HepG2 (cell line): ENCODE results near the gene LCAT. TPM values are rescaled to one million over a fixed set of nuclear protein-coding genes. Genes with fewer than 3 reads are reported as not detected.

Source experiments
- DPF2 ChIP-seq: sonication (generic); formaldehyde crosslinking; IDR thresholded peaks from 2 replicates; pipeline ENCODE4 v1.4.0; 2020; ENCODE audit warnings: mild to moderate bottlenecking, low read depth, missing genetic modification reagents, borderline replicate concordance
- DRAP1 ChIP-seq: IDR thresholded peaks from 2 replicates; pipeline ENCODE4 v1.6.1; 2016; ENCODE audit warnings: missing genetic modification reagents, missing compliant biosample characterization
- E2F5 ChIP-seq: sonication (generic); formaldehyde crosslinking; conservative IDR thresholded peaks from 2 replicates; pipeline ENCODE4 v1.4.0; 2020; ENCODE audit warnings: missing genetic modification reagents
- HHEX ChIP-seq: IDR thresholded peaks from 2 replicates; pipeline ENCODE4 v1.6.1; 2016; ENCODE audit warnings: control low read depth
- MLXIP ChIP-seq: sonication (generic); formaldehyde crosslinking; IDR thresholded peaks from 2 replicates; pipeline ENCODE4 v1.9.0; 2021; ENCODE audit warnings: missing genetic modification reagents, borderline replicate concordance
- MXI1 ChIP-seq: IDR thresholded peaks from 3 replicates; pipeline ENCODE4 v1.6.1; 2012; ENCODE audit warnings: low read depth, low read length, inconsistent platforms, borderline replicate concordance
- PRDM10 ChIP-seq: sonication (generic); formaldehyde crosslinking; IDR thresholded peaks from 2 replicates; pipeline ENCODE4 v1.4.0; 2020; ENCODE audit warnings: low read depth, missing genetic modification reagents
- REST ChIP-seq, 2 experiments: IDR thresholded peaks; 2 replicates each; pipeline ENCODE4 v1.6.1; 2011 to 2012; ENCODE audit warnings: low read length in 2 of 2, borderline replicate concordance in 1 of 2, low read depth in 1 of 2, mild to moderate bottlenecking in 1 of 2, moderate library complexity in 1 of 2
- SETDB1 ChIP-seq: sonication (generic); formaldehyde crosslinking; IDR thresholded peaks from 2 replicates; pipeline ENCODE4 v1.5.1; 2020; ENCODE audit warnings: missing genetic modification reagents, mild to moderate bottlenecking, borderline replicate concordance
- TAF1 ChIP-seq: sonication (generic); formaldehyde crosslinking; IDR thresholded peaks from 2 replicates; pipeline ENCODE4 v1.4.0; 2020; ENCODE audit warnings: missing genetic modification reagents
- ZNF280B ChIP-seq: sonication (generic); formaldehyde crosslinking; IDR thresholded peaks from 2 replicates; pipeline ENCODE4 v1.5.0; 2020; ENCODE audit warnings: missing genetic modification reagents, mild to moderate bottlenecking, borderline replicate concordance
- ZNF501 ChIP-seq: sonication (generic); formaldehyde crosslinking; IDR thresholded peaks from 2 replicates; pipeline ENCODE4 v1.5.1; 2020; ENCODE audit warnings: mild to moderate bottlenecking, moderate library complexity, missing genetic modification reagents
- ZSCAN22 ChIP-seq: sonication (generic); formaldehyde crosslinking; IDR thresholded peaks from 2 replicates; pipeline ENCODE4 v1.4.0; 2020; ENCODE audit warnings: mild to moderate bottlenecking, missing genetic modification reagents
- polyA plus RNA-seq, 8 experiments: library from polyadenylated mRNA; depleted of rRNA in 3 of 8; stranded (reverse) in 7 of 8; unstranded in 1 of 8; fragments of >200 nt; fragmentation: Illumina TruSeq in 4 of 8; extraction: Trizol in 4 of 8; gene quantifications; 2 replicates each; pipeline versions ENCODE4 v1.2.1 to v1.2.3, GENCODE V29; 2011 to 2016; ENCODE audit warnings: low read depth in 4 of 8, missing spikeins in 1 of 8, mixed read lengths in 1 of 8; ENCODE audit not compliant: insufficient read depth in 1 of 8
- total RNA-seq, 5 experiments: library from RNA; depleted of rRNA; stranded (reverse); fragments of >200 nt; fragmentation: Illumina TruSeq; extraction: Trizol; gene quantifications; 2 replicates each; pipeline ENCODE4 v1.2.3, GENCODE V29; 2016; ENCODE audit warnings: low read depth in 1 of 5

LCAT gene
- total and polyA plus RNA-seq, 2 of the 13 experiments (the other 11 are each of a cell fraction or from before 2014, with no cell fraction given) = 36.1 to 38.9 TPM

GRCh38 chr16:67892899-67893742, 50.8 kb downstream of the LCAT start, which contains the start of gene PSKH1 (continued):
- TF ChIP-seq DRAP1 (CRISPR knock-in tag) (peak; percentile 89), DPF2 (CRISPR knock-in tag) (no peak), TAF1 (CRISPR knock-in tag) (peak; percentile 58; the same call in 1 of the 2 replicates), ZNF280B (CRISPR knock-in tag) (no peak), SETDB1 (CRISPR knock-in tag) (no peak), E2F5 (no peak; the same call in 1 of the 2 replicates), MLXIP (CRISPR knock-in tag) (peak; percentile 41; the same call in 1 of the 2 replicates), REST (IDR thresholded peaks at IDR 0.05; ENCODE audit: borderline replicate concordance in 1 of 2, low read depth in 1 of 2, low read length in 2 of 2) (no peak), ZSCAN22 (CRISPR knock-in tag) (no peak), PRDM10 (CRISPR knock-in tag) (no peak), HHEX (CRISPR knock-in tag) (no peak), ZNF501 (CRISPR knock-in tag) (peak; percentile 65; the same call in 1 of the 2 replicates), MXI1 (peak; percentile 61; the same call in 2 of the 3 replicates)
